Fibroblast of mammary gland (primary cell): ENCODE results near the gene SV2A.
A peak's percentile ranks its signal among the peaks of the same experiment; 100 is the strongest.
"Not testable (repeated sequence)": the region's sequence is repeated elsewhere in the genome, so short reads cannot be mapped to it uniquely, and the experiment has no call there.

ENCODE experiments used
- DNase-seq: peaks from one replicate; pipeline ENCODE4 v3.0.0-alpha.2; 2010; ENCODE audit warnings: low read depth
- H3K4me3 ChIP-seq: 2 replicates; pipeline ENCODE4 v1.5.1; 2011; ENCODE audit warnings: low read depth, mild to moderate bottlenecking, low read length, moderate library complexity; ENCODE audit not compliant: control insufficient read depth
- TF ChIP-seq, protein P1 (sequence below): conservative IDR thresholded peaks from 2 replicates; pipeline ENCODE4 v1.5.1; 2011; ENCODE audit warnings: low read depth, low read length, inconsistent platforms; ENCODE audit not compliant: control insufficient read depth, insufficient read depth

Gene SV2A

DNA sequence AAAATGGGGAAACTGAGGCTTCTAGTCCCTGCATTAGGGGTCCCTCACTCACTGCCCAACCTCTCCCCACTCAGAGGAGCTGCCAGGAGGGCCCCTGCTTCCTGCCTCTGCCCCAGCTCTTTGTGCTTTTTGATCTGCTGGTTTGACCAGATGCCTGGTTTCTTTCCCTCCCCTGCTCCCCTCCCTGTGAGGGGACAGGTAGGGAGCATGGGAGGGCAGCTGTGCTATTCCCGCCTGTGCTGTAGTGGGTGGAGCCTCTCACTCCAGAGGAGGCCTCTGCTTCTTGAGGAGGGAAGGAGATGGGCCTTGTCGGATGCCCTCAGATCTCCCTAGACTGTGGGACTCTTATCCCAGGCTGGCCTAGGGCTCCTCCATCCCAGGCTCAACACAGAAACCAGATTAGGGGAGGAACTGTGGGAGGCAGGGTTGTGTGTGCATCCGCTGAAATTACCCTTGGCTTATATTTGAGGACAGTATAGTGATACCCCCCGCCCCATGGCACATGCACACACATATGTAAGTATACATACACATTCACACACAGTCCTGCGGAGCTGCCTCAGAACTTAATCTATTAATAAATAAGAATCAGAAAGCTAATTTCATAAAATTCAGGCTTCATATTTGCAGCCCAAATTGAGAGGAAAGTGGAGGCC, 13.7 kb downstream of the SV2A start:
- DNase-seq = no peak
- TF ChIP-seq, protein P1, sequence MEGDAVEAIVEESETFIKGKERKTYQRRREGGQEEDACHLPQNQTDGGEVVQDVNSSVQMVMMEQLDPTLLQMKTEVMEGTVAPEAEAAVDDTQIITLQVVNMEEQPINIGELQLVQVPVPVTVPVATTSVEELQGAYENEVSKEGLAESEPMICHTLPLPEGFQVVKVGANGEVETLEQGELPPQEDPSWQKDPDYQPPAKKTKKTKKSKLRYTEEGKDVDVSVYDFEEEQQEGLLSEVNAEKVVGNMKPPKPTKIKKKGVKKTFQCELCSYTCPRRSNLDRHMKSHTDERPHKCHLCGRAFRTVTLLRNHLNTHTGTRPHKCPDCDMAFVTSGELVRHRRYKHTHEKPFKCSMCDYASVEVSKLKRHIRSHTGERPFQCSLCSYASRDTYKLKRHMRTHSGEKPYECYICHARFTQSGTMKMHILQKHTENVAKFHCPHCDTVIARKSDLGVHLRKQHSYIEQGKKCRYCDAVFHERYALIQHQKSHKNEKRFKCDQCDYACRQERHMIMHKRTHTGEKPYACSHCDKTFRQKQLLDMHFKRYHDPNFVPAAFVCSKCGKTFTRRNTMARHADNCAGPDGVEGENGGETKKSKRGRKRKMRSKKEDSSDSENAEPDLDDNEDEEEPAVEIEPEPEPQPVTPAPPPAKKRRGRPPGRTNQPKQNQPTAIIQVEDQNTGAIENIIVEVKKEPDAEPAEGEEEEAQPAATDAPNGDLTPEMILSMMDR = no peak

DNA sequence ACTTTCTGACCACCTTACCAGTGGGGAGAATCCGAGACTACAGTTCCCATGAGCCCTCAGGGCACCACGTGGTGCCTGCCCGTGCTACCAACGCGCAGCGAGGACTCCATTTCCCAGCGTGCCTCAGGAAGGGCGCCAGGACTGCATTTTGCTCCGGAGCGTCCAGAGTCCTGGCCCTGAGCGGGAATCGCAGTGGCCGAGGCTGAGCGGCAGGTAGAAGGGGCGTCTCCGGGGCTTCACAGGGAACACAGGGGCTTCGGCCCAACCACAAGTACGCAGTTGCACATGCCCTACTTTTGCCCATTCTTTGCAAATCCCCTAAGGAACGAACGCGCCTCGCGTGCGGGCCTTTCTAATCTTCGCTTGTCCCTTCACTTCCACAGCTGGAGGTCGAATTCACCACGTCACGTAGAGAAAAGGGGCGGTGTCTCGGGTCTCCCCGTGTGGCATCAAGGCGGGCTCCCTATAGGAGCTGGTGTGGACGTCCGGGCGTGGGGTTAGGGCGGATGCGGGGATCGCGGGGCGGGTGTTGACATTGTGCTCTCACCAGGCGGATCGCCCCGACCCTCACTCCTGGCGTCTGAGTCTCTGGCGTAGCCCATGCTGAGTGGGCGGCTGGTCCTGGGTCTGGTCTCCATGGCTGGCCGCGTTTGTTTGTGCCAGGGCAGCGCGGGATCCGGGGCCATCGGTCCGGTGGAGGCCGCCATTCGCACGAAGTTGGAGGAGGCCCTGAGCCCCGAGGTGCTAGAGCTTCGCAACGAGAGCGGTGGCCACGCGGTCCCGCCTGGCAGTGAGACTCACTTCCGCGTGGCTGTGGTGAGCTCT, 18.0 kb downstream of the SV2A start, which contains the start of gene BOLA1:
TSS of gene BOLA1 (plus strand) at position 109 of the 825 bp plus-strand sequence. CDS start at position 601, 492 bp downstream.
- peak; percentile 89 for DNase-seq
- peak within 1 kb of the TSS; percentile 56 for H3K4me3 ChIP-seq
- TF ChIP-seq, protein P1 = no peak

More for the DNA sequence above, 13.7 kb downstream of the SV2A start:
- H3K4me3 ChIP-seq = no peak overlapping the region

DNA sequence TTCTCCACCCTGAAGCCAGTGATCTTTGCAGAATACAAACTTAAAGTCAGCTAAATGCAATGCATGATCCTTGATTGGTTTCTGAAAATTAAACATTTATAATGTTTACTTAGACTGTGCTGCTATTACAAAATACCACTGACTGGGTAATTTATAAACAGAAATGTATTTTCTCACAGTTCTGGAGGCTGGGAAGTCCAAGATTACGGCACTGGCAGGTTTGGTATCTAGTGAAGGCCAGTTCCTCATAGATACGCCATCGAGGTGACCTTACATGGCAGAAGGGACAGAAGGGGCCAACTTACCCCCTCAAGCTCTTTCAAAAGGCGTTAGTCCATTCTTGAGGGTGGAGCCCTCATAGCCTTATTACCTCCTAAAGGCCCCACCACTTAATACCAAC, 21.1 kb downstream of the SV2A start:
- H3K4me3 ChIP-seq = no peak overlapping the region
- DNase-seq = no peak
- TF ChIP-seq, protein P1 = no peak

DNA sequence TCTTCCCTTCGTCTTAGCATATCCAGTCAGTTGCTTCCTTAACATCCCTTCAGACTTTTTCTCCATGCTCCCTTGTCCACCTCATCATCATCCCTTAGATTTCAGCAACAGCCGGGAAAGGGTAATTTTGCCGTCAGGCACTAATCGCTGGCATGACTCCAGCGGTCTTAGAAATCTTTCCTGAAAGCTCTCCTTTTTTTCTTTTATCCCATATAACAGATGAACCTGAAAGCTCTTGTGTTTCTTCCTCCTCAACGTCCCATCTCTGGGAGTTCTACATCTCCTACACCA, 28.7 kb downstream of the SV2A start:
- peak; percentile 62 for DNase-seq
- peak overlapping the region; percentile 82 for H3K4me3 ChIP-seq
- TF ChIP-seq, protein P1 = no peak

DNA sequence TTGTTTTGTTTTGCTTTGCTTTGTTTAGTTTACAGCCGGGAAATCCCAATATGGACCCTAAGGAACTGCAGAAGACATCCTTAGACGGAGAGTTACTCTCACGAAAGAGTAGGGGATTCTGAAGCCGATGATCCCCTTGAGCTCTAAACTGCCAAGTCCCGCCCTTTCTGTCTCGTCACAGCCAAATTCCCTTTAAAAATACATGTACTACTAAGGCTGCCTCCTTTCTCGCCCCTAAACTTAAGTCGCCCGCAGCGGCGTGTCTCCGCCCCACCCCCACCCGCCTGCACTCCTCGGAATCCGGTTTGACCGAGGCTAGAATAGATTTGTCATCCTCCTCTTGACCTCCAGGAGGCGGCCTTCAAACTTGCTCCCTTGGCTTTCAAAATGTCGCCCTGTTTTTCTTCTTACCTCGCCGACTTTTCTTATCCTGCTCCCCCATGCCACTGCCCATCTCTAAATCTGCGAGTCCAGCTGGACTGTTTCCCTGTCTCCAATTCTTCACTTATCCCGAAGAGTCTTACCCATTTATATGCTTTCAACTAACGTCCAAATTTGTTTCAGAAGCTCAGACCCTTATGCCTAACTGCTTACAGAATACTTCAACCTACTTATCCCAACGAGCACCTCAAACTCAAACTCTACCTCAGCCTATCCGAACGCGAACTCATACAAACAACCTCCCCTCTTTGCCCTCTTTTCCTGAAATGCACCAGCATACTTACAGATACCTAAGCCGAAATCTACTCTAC, 29.2 kb downstream of the SV2A start:
- TF ChIP-seq, protein P1 = peak; percentile 64

DNA sequence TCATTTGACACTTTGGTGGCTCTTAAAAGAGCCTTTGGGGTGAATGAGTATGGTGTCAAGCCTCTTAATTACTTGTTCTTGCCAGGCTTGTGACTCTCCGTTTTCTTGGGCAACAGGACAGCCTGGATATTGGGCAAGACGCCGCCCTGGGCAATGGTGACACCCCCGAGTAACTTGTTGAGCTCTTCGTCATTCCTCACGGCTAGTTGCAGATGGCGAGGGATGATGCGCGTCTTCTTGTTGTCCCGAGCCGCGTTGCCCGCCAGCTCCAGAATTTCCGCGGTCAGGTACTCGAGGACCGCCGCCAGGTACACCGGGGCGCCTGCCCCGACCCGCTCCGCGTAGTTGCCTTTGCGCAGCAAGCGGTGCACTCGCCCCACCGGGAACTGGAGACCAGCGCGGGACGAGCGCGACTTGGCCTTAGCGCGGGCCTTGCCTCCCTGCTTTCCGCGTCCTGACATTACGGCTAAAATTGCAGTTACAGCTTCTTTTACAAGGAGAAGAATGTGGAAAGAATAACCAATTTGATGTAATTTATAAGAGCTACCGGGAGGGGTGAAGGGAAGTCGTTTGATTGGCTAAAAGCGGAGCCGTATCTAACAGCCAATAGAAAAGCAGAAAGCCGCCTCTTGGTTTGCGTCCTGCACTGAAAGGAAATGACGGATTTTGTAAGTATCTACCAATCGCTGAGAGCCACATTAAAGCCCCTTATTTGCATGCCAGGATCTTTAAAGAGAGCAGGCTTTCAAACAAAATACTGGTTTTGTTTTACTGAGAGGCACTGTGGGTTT, 30.0 kb downstream of the SV2A start:
- H3K4me3 ChIP-seq = peak overlapping the region; percentile 82
- DNase-seq = peak; percentile 99
- TF ChIP-seq, protein P1 = no peak

More for the DNA sequence above, 29.2 kb downstream of the SV2A start:
- H3K4me3 ChIP-seq = peak overlapping the region; percentile 82
- peak; percentile 91 for DNase-seq

DNA sequence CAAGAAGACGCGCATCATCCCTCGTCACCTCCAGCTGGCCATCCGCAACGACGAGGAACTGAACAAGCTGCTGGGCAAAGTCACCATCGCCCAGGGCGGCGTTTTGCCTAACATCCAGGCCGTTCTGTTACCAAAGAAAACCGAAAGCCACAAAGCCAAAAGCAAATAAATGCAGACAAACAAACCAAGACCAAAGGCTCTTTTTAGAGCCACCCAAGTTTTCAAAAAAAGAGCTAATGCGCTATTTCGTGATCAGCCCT, 30.5 kb downstream of the SV2A start:
- DNase-seq = not testable (repeated sequence)
- peak overlapping the region; percentile 82 for H3K4me3 ChIP-seq
